Measurements from ENCODE around the gene BGN.

Gene BGN

DNA sequence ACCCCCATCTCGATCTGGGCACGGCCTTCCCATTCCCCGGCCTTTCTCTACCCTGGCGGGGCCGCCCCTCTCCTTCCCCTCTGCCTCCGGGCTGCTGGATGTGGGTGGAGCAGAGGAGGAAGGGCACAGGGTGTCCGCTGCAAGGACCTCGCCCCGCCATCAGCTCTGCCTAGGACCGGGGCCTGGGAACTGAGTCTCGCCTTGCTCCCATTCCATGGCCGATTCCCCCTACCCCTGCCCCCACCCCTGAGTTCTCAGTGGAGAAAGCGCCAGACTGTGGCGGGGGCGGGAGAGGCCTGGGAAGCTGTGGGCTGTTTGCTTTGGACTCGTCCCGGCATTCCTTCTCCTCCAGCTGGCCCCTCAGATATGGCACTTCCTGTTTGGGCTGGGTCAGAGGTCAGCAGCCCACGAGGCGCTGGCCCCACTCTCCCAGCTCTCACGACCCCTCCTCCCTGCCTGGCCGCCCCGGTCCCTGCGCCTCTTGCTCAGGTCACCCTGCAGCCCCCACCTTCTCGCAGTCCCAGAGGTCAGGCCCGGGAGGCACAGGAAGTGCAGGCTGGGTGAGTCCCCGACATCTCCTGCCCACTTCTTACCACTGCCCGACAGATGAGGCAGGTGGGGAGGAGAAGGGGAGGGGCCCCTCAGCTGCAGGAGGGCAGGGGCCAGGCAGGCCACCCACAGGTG, 6.4 kb upstream of the BGN start:
- DNase-seq (ENCODE audit: insufficient read length, low spot score) (no peak), FAIRE-seq (no peak)
- no peak for TF ChIP-seq POLR2AphosphoS5 (IDR thresholded peaks at IDR 0.05; ENCODE audit: low read depth, low read length)

DNA sequence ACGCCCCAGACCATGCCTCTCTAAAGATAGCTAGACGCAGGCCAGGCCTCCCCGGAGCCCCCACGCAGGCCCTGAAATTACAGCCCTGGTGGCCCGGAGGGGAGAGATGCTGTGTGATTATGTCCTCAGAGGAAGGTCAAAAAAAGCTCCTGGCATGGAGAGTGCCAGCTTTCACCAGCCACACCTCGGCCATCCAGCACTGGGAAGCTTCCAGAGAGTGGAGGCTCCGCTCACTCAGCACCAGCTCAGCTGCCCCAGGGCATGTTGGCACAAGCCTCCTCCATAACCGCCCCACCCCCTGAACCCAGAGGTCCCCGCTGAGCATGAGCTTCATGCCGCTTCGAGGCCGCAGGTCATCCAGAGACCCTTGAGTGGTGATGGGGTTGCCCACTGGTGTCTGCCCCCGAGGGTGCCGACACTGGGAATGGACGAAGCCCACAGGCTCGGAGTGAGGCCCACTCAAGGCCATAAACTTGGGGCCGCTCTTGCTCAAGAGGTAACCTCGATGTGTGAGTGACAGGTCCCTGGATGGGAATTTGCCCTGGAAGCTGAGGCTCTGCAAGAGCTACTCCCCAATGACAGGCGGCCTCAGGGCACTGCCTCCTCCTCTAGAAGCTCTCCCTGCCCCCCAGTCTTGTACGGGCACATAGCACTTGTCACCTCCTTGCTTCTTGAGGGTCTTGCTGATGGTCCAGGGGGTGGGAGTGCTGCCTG, 4.4 kb upstream of the BGN start:
- FAIRE-seq: no peak
- TF ChIP-seq POLR2A (IDR thresholded peaks at IDR 0.05; ENCODE audit: low read depth, low read length): no peak
- no peak for TF ChIP-seq TAF1 (IDR thresholded peaks at IDR 0.05; ENCODE audit: low read depth, low read length)
- TF ChIP-seq PAX5 (IDR thresholded peaks at IDR 0.05; ENCODE audit: insufficient read depth, low read length, severe bottlenecking): no peak
- TF ChIP-seq SPI1 (IDR thresholded peaks at IDR 0.05; ENCODE audit: low read depth, low read length): no peak
- TF ChIP-seq POU2F2 (IDR thresholded peaks at IDR 0.05; ENCODE audit: low read depth, low read length): no peak
- no peak for TF ChIP-seq POLR2AphosphoS5 (IDR thresholded peaks at IDR 0.05; ENCODE audit: low read depth, low read length)
- DNase-seq (ENCODE audit: insufficient read length, low spot score): no peak

DNA sequence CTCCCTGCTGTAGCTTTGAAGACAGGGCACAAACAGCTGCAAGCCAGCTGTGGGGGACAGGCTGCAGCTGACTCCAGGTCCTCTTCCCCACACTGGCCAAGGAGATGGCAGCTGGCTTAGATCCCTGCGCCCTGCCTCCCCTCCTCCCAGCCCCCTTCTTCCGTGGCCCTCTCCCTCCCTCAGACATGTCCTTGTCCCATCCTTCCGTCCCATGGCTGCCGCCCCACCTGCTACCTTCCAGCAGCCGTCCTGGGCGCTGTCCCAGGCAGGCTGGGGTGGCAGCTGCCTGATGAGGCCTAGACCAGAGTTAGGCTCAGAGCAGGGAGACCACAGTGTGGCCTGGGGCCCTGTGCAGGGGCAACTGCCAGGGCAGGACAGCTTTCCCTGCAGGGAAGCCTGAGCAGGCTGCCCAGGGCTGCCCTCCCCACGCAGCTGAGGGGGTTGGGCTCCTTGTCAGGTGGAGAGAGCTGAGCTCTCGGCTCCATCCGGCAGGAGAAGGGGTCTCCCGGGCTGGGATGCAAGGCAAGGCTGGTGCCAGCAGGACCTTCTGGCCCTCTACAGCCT, 3.3 kb upstream of the BGN start:
- TF ChIP-seq SPI1 (IDR thresholded peaks at IDR 0.05; ENCODE audit: low read depth, low read length) (no peak), PAX5 (IDR thresholded peaks at IDR 0.05; ENCODE audit: insufficient read depth, low read length, severe bottlenecking) (no peak), POU2F2 (IDR thresholded peaks at IDR 0.05; ENCODE audit: low read depth, low read length) (no peak), TAF1 (IDR thresholded peaks at IDR 0.05; ENCODE audit: low read depth, low read length) (no peak), POLR2AphosphoS5 (IDR thresholded peaks at IDR 0.05; ENCODE audit: low read depth, low read length) (no peak), POLR2A (IDR thresholded peaks at IDR 0.05; ENCODE audit: low read depth, low read length) (no peak)
- DNase-seq (ENCODE audit: insufficient read length, low spot score): no peak

GRCh38 chrX:153491918-153492317, 2.9 kb upstream of the BGN start:
- DNase-seq (ENCODE audit: insufficient read length, low spot score): no peak
- TF ChIP-seq SPI1 (IDR thresholded peaks at IDR 0.05; ENCODE audit: low read depth, low read length): no peak
- no peak for TF ChIP-seq POU2F2 (IDR thresholded peaks at IDR 0.05; ENCODE audit: low read depth, low read length)
- TF ChIP-seq PAX5 (IDR thresholded peaks at IDR 0.05; ENCODE audit: insufficient read depth, low read length, severe bottlenecking): no peak
- TF ChIP-seq TAF1 (IDR thresholded peaks at IDR 0.05; ENCODE audit: low read depth, low read length): no peak
- TF ChIP-seq POLR2A (IDR thresholded peaks at IDR 0.05; ENCODE audit: low read depth, low read length): no peak
- no peak for TF ChIP-seq POLR2AphosphoS5 (IDR thresholded peaks at IDR 0.05; ENCODE audit: low read depth, low read length)
- no peak for FAIRE-seq

More for the DNA sequence above, 3.3 kb upstream of the BGN start:
- FAIRE-seq: no peak

GRCh38 chrX:153492543-153492942, 2.2 kb upstream of the BGN start:
- FAIRE-seq (no peak), DNase-seq (ENCODE audit: insufficient read length, low spot score) (no peak)
- TF ChIP-seq POLR2AphosphoS5 (IDR thresholded peaks at IDR 0.05; ENCODE audit: low read depth, low read length): no peak
- TF ChIP-seq TAF1 (IDR thresholded peaks at IDR 0.05; ENCODE audit: low read depth, low read length): no peak
- TF ChIP-seq POU2F2 (IDR thresholded peaks at IDR 0.05; ENCODE audit: low read depth, low read length): no peak
- no peak for TF ChIP-seq PAX5 (IDR thresholded peaks at IDR 0.05; ENCODE audit: insufficient read depth, low read length, severe bottlenecking)
- TF ChIP-seq POLR2A (IDR thresholded peaks at IDR 0.05; ENCODE audit: low read depth, low read length): no peak
- TF ChIP-seq SPI1 (IDR thresholded peaks at IDR 0.05; ENCODE audit: low read depth, low read length): no peak

GRCh38 chrX:153493085-153493484, 1.7 kb upstream of the BGN start:
- DNase-seq (ENCODE audit: insufficient read length, low spot score) (no peak), FAIRE-seq (no peak)
- TF ChIP-seq SPI1 (IDR thresholded peaks at IDR 0.05; ENCODE audit: low read depth, low read length): no peak
- TF ChIP-seq PAX5 (IDR thresholded peaks at IDR 0.05; ENCODE audit: insufficient read depth, low read length, severe bottlenecking): no peak
- no peak for TF ChIP-seq POLR2A (IDR thresholded peaks at IDR 0.05; ENCODE audit: low read depth, low read length)
- TF ChIP-seq TAF1 (IDR thresholded peaks at IDR 0.05; ENCODE audit: low read depth, low read length): no peak
- TF ChIP-seq POLR2AphosphoS5 (IDR thresholded peaks at IDR 0.05; ENCODE audit: low read depth, low read length): no peak
- TF ChIP-seq POU2F2 (IDR thresholded peaks at IDR 0.05; ENCODE audit: low read depth, low read length): no peak

DNA sequence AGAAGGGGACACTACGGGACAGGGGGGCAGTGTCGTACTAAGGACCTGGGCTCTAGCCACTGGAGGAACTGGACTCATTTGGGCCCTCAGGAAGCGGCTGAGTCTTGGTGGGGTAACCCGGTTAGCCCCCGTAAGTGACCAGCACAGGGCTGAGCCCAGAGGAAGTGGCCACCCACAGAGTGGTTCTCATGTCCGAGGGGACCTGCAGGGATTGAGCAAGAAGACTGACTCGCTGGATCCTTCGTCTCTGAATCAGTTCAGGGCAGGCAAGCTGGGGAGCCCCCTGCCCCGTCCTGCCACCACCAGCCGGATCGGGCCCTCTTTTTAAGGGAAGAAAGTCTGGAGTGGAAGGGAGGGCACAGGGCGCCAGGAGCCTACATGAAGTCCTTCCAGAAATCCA, 719 bp upstream of the BGN start:
- FAIRE-seq: no peak
- DNase-seq (ENCODE audit: insufficient read length, low spot score): no peak
- TF ChIP-seq SPI1 (IDR thresholded peaks at IDR 0.05; ENCODE audit: low read depth, low read length) (no peak), PAX5 (IDR thresholded peaks at IDR 0.05; ENCODE audit: insufficient read depth, low read length, severe bottlenecking) (no peak), POLR2AphosphoS5 (IDR thresholded peaks at IDR 0.05; ENCODE audit: low read depth, low read length) (no peak), TAF1 (IDR thresholded peaks at IDR 0.05; ENCODE audit: low read depth, low read length) (no peak), POLR2A (IDR thresholded peaks at IDR 0.05; ENCODE audit: low read depth, low read length) (no peak), POU2F2 (IDR thresholded peaks at IDR 0.05; ENCODE audit: low read depth, low read length) (no peak)

- TF ChIP-seq SPI1 (IDR thresholded peaks at IDR 0.05; ENCODE audit: low read depth, low read length) (no peak), POLR2A (IDR thresholded peaks at IDR 0.05; ENCODE audit: low read depth, low read length) (no peak), POU2F2 (IDR thresholded peaks at IDR 0.05; ENCODE audit: low read depth, low read length) (no peak), POLR2AphosphoS5 (IDR thresholded peaks at IDR 0.05; ENCODE audit: low read depth, low read length) (no peak), TAF1 (IDR thresholded peaks at IDR 0.05; ENCODE audit: low read depth, low read length) (no peak)
- DNase-seq (ENCODE audit: insufficient read length, low spot score): no peak
- FAIRE-seq: no peak
Observed at GRCh38 chrX:153495362-153495751, 577 bp downstream of the BGN start.

GRCh38 chrX:153495903-153496589, 1.3 kb downstream of the BGN start:
- no peak for FAIRE-seq
- DNase-seq (ENCODE audit: insufficient read length, low spot score): no peak
- TF ChIP-seq PAX5 (IDR thresholded peaks at IDR 0.05; ENCODE audit: insufficient read depth, low read length, severe bottlenecking) (no peak), TAF1 (IDR thresholded peaks at IDR 0.05; ENCODE audit: low read depth, low read length) (no peak)

Measured in GM12891 (cell line).